ENCODE data around the gene RTN4IP1. TPM values are rescaled to one million over a fixed set of nuclear protein-coding genes. Genes with fewer than 3 reads are reported as not detected.

RTN4IP1 gene
- total RNA-seq, 1 donor from 2014 or later = 6.9 TPM

GRCh38 chr6:106666282-106667021 is 37.2 kb upstream of the RTN4IP1 start:
- no peak for DNase-seq (ENCODE audit: low read depth)
- TF ChIP-seq CTCF (conservative IDR thresholded peaks at IDR 0.05; ENCODE audit: low read depth, low read length) = no peak

GRCh38 chr6:106662458-106662857 is 33.2 kb upstream of the RTN4IP1 start:
- no peak for DNase-seq (ENCODE audit: low read depth)
- H3K4me3 ChIP-seq (ENCODE audit: low read depth, low read length) = no peak overlapping the region
- no peak for TF ChIP-seq CTCF (conservative IDR thresholded peaks at IDR 0.05; ENCODE audit: low read depth, low read length)

More at GRCh38 chr6:106666282-106667021, 37.2 kb upstream of the RTN4IP1 start:
- no peak overlapping the region for H3K4me3 ChIP-seq (ENCODE audit: low read depth, low read length)

- no peak overlapping the region for H3K4me3 ChIP-seq (ENCODE audit: low read depth, low read length)
- DNase-seq (ENCODE audit: low read depth) = no peak
- TF ChIP-seq CTCF (conservative IDR thresholded peaks at IDR 0.05; ENCODE audit: low read depth, low read length) = no peak
Observed at GRCh38 chr6:106659859-106660258, 30.6 kb upstream of the RTN4IP1 start.

- no peak for DNase-seq (ENCODE audit: low read depth)
Observed at GRCh38 chr6:106658469-106658868, 29.2 kb upstream of the RTN4IP1 start.

GRCh38 chr6:106648651-106649308 is 19.5 kb upstream of the RTN4IP1 start:
- H3K4me3 ChIP-seq (ENCODE audit: low read depth, low read length) = no peak overlapping the region
- TF ChIP-seq CTCF (conservative IDR thresholded peaks at IDR 0.05; ENCODE audit: low read depth, low read length) = no peak

More at GRCh38 chr6:106658469-106658868, 29.2 kb upstream of the RTN4IP1 start:
- no peak overlapping the region for H3K4me3 ChIP-seq (ENCODE audit: low read depth, low read length)
- TF ChIP-seq CTCF (conservative IDR thresholded peaks at IDR 0.05; ENCODE audit: low read depth, low read length) = no peak

GRCh38 chr6:106643061-106643460 is 13.8 kb upstream of the RTN4IP1 start:
- H3K4me3 ChIP-seq (ENCODE audit: low read depth, low read length) = no peak overlapping the region
- DNase-seq (ENCODE audit: low read depth) = no peak
- no peak for TF ChIP-seq CTCF (conservative IDR thresholded peaks at IDR 0.05; ENCODE audit: low read depth, low read length)

More at GRCh38 chr6:106648651-106649308, 19.5 kb upstream of the RTN4IP1 start:
- no peak for DNase-seq (ENCODE audit: low read depth)

Measured in epithelial cell of proximal tubule (primary cell).